AG09319 (cell line): Measurements from ENCODE around the gene PLEKHM3.

Experiments
- DNase-seq: peaks from one replicate; pipeline ENCODE4 v3.0.0-alpha.2; 2010; ENCODE audit warnings: low read depth; ENCODE audit errors: extremely low read depth
- TF ChIP-seq, protein P1 (sequence below): IDR thresholded peaks from 2 replicates; pipeline ENCODE4 v1.5.1; 2011; ENCODE audit warnings: low read depth, mild to moderate bottlenecking, inconsistent platforms, low read length, moderate library complexity

Gene PLEKHM3

DNA sequence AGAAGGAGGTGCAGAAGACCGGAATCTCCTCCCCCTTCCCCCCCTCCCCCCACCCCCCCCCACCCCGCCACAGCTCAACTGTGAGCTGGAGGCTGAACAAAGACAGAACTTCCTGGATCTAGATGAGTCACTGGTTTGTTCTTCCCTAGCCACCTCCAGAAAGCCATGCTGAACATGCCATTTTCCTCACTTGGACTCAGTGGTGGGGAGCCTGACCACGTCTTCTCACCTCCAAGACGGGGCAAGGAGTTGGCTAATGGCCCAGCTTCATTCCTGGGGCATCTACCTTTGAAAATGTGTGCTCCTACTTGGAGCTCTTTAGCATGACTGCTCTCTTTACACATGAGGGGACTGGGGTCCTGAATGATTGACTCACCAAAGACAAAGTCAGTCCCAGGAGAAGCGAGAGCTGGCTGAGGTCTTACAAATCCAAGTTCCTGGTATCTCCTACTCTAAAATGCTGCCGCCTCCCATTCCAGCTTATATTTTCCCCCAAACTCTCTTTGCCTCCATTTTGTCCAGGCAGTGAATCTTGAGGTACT, 233.0 kb downstream of the PLEKHM3 start:
- TF ChIP-seq, protein P1, sequence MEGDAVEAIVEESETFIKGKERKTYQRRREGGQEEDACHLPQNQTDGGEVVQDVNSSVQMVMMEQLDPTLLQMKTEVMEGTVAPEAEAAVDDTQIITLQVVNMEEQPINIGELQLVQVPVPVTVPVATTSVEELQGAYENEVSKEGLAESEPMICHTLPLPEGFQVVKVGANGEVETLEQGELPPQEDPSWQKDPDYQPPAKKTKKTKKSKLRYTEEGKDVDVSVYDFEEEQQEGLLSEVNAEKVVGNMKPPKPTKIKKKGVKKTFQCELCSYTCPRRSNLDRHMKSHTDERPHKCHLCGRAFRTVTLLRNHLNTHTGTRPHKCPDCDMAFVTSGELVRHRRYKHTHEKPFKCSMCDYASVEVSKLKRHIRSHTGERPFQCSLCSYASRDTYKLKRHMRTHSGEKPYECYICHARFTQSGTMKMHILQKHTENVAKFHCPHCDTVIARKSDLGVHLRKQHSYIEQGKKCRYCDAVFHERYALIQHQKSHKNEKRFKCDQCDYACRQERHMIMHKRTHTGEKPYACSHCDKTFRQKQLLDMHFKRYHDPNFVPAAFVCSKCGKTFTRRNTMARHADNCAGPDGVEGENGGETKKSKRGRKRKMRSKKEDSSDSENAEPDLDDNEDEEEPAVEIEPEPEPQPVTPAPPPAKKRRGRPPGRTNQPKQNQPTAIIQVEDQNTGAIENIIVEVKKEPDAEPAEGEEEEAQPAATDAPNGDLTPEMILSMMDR = no peak
- no peak for DNase-seq

DNA sequence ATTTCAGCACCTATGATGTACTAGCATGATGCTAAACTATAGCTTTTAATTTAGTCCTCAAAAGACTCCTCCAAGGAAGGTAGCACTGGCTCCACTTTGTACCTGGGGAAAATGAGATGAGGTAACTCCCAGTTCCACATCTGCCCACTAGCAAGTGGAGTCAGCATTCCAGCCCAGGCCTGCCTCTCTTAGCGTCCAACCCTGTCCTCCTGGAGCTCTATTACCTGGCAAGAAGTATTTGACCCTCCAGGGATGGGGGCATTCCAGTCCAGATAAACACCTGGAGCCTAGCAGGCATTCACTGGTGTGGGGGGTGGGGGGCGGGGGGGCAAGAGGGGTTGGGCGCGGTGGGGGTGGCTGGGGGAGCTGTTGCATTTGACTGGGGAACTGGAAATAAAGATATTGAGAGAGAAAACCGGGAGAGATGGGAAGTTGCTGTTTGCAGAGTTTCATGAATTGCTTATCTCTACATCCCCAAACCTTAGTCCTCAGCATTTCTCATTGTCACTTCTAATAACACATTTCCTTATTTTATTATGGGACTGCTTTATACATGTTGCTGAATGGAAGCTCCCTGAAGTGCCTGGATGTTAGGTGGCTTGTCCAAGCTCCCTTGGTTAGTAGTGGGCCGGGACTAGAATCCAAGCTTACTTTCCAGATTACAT, 233.6 kb downstream of the PLEKHM3 start:
- DNase-seq = no peak
- TF ChIP-seq, protein P1 = no peak

DNA sequence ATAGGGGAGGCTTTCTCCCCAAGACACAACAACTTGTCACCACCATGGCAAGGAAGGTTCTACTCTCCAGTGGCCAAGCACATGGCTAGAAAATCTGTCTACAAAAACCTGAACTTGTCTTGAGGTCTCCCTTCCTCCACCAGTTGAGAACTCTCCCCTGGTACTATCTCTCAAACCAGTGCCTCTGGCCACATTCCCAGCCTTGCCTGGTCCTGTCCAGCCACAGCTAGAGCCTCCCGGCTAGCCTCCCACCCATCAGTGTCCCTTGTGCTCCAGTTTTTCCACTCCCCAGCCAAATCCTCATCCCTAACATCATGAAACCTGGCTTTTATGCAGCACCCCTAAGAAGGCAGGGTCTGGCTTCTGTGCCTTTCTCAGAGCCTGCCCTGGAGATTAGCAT, 234.4 kb downstream of the PLEKHM3 start:
- DNase-seq = no peak

DNA sequence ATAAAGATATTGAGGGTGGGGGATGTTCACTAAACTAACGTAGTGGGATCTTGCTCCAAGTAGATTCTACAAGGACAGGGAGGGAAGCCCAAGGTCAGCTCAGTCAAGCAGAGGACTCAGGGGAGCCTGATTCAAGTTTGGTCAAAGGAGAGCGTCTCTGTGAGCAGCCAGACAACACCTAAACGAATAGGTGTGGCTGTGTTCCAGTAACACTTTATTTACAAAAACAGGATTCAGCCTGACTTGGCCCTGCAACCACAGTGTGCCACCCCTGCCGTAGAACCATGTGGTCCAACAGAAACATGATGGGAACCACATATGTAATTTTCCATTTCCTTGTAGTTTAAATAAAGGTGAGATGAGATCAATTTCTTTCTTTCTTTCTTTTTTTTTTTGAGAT, 237.5 kb downstream of the PLEKHM3 start:
- TF ChIP-seq, protein P1 = no peak
- no peak for DNase-seq

More for the DNA sequence above, 234.4 kb downstream of the PLEKHM3 start:
- TF ChIP-seq, protein P1 = no peak

DNA sequence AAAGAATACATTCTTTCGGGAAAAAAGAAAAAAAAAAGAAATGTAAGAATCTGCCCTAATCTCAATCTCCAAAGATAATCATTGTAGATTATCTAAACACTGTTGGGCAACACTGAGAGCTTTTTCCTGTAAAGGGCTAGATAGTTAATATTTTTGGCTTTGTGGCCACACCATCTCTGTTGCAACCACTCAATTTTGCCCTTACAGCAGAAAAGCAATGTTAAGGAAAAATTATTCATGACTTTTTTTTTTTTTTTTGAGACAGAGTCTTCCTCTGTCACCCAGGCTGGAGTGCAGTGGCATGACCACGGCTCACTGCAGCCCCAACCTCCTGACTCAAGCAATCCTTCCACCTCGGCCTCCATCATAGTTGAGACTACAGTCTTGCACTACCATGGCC, 238.3 kb downstream of the PLEKHM3 start:
- DNase-seq = no peak
- TF ChIP-seq, protein P1 = no peak

DNA sequence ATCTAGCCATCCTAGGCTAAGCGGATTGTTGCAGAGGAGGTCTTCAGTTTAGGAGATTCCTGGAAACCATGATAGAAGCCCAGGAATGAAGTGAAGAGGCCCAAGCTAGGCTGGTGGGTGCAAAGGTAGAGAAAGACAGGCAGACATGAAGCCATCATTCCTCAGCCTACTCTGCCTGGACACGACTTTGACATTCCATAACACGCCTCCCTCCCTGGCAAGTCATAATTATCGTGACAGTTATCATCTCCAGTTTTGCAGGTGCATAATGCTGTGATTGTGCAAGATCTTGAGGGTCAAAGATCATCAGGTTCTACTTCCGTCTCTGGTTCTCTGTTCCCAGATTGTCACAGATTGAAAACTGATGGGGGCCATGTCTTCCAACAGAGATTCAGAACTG, 240.4 kb downstream of the PLEKHM3 start:
- DNase-seq = no peak

DNA sequence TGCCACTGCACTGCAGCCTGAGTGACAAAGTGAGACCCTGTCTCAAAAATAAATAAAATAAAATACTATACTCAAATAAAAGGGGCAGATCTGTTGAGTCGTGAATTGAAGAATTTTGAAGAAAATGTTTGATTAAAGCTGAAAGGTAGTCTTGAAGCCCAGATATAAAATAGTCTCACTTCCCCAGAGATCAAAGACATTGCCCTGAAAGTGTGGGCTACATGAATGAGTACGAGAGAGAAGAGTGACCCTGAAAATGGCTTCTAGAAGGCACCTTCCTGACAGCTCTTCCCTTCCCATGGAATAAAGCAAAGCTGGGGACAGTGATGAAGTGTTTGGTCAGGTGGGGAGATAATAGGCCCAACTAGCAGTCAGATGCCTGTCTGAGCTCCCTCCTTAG, 241.8 kb downstream of the PLEKHM3 start:
- DNase-seq = no peak
- TF ChIP-seq, protein P1 = no peak

More for the DNA sequence above, 240.4 kb downstream of the PLEKHM3 start:
- TF ChIP-seq, protein P1 = no peak
